ENCODE results near the gene RHOF.
"Not testable (repeated sequence)": the region's sequence is repeated elsewhere in the genome, so short reads cannot be mapped to it uniquely, and the experiment has no call there.

RHOF gene

DNA sequence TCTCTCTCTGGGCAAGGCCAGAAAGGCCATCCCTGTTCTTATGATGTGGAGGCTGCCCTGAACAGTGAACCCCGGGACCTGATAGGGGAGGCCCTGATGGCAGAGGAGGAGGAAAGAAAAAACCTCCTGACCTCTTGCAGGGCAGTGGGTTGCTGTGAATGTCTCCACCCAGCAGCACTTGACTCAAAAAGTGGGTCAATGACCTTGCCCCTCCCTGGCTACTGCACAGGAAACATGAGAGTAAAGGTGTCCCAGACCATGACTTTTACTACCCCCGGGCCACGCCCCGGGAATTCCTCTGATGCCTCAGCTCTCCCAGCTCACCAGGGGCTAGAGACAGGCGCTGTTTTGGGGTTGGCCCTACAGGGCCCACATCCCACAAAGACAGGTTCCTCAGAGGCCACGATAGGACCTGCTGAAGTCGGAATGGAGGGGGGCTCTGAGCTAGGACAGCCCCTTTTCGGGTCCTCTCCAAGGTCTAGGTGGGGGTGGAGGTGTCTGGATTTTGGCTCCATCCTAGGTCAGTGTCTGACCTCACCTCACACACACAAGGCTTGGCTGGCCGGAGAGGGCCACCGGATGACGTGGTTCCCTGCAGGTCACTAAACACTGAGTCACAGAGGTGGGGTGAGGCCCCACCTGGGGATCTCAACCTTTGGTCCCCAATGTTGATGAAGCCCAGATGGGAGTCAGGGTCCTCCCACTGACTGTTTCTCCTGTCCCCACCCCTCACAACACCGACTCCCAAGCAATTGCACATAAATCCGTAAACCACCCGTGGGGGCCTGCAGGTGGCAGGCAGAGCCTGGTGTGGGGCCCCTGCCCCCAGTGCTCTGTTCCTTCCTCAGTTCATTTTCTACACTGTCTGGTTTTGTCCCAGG is 1.6 kb downstream of the RHOF start:
- DNase-seq = no peak

DNA sequence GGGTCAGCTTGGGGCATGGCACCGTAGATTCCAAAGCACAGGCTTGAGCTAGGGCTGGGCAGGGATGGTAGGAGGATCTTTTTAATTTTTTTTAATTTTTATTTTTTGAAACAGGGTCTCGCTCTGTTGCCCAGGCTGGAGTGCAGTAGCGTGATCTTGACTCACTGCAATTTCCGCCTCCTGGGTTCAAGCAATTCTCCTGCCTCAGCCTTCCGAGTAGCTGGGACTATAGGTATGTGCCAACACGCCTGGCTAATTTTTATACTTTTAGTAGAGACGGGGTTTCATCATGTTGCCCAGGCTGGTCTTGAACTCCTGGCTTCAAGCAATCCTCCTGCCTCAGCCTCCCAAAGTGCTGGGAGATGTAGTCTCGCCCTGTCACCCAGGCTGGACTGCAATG is 2.7 kb downstream of the RHOF start:
- DNase-seq = not testable (repeated sequence)

DNA sequence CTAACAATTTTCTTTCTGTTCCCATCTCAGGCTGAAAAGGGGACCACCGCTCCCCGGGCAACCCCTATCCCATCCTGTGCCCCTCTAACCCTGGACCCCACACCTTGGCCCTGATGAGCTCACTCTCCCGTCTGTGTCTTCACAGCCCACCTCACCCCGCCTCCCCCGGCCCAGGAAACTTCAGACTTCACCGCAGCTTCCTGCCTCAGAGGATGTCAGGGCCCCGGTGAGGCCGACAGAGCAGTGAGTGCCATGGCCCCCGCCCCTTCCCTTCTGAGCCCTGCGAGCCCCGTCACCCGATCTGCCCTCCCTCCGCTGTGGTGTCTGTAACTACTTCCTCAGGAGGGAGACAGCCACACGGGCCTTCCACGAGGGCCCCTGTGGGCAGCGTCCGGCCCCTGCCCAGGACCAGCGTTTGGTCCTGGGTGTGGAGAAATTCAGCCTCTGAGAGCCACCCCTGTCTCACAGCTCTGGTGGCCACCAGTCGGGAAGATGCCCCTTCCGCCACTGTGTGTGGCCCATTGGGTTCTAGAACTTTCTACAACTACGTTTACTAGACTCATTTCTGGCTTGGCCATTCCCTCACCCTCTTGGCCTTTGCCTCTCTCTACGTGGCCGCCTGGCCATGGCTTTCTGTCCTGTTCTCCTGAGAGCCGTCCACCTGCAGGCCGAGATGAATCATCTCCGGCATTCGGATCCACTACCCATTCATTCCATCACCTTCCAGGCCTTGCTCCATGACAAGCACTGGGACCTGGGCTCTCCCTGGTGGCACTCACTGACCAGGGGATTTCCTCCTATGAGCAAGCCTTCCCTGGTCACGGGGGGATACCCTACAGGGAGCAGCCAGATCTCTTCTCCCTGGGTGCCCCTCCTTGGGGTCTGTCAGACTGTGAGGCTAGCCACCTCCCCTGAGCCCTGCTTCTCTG is 3.4 kb downstream of the RHOF start:
- no peak for DNase-seq

DNA sequence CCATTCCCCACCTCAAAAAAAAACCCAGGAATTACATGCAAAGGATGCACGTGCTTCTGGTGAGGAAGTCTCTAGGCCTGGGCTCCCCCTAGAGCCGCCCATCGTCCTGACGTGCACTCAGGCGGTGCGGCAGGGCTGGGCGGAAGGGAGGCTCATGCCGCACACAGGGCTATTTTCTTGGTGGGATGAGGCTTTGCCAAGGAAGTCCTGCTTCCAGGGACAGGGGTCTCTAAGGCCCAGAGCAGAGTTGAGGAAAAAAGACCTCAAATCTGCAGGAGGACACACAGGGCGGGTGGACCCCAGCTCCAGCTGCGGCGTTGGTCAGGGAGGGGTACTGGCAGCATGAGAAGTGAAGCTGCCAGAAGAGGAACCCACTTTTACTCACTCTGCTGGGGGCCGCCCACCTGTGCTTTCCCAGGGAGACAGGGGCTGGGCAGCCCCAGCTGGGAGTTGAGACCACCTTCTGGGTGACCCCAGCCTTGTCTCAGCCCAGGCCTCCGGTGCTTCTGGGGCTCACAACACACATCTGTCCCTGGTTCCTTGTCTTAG is 4.2 kb downstream of the RHOF start:
- DNase-seq = no peak

DNA sequence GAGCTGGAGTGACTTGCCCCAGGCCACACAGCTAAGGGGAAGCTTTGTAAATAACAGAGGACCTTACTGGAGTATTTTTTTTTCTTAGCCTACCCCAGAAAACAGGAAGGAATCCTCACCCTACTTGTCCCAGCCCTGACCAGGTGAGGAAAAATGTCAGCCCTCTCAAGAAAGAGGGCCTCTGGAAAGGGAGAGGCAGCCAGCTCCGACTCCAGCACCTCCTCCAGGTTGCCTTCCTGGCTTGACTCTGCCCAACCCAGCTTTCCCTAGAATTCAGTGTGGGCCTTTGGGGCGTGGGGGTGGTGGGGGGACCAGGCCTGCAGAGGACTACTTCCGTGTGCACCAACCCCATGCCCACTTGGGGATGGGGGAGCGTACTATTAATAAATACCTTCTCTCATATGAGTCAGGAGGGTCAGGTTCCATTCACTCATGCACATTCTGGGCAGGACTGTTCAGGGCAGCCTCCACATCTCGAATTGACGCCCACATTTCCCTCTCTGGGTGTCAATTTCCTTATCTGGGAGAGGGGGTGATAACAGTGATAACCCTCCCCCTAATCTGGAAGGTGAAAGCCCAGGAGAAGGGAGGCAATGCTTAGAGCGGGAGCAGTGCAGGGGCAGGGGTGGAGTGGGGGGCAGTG is 5.2 kb downstream of the RHOF start:
- DNase-seq = no peak

DNA sequence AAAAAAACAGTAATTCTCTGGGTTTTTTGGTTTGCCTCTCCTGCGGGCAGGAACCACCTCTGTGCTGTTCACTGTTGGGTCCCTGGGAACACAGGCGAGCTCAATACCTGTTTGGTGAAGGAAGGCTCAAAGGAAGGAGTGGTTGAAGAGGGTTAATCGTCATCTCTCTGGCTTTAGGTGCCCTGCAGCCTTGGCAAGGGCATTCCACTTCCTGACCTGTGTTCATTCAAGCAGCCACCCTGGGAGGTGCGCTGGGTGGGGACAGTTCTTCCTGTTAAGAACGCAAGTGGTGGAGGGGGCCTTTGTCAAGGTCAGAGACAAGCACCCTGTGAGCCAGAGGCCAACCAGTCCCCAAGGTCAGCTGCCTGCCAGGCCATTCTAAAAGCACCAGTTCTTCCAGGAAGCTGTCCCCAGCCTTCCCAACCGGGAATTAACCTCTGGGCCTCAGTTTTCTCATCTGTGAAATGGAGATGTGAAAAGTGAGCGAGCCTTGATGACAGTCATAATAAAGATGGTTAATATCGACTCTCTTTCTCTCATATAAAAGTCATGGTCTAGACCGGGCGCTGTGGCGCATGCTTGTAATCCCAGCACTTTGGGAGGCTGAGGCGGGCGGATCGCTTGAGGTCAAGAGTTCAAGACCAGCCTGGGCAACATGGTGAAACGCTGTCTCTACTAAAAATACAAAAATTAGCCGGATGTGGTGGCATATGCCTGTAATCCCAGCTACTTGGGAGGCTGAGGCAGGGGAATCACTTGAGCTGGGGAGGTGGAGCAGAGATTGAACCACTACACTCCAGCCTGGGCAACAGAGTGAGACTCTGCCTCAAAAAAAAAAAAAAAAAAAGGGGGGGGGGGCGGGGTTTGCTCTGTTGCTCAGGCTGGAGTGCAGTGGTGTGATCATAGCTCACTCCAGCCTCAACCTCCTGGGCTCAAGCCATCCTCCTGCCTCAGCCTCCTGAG is 6.1 kb downstream of the RHOF start:
- no peak for DNase-seq

DNA sequence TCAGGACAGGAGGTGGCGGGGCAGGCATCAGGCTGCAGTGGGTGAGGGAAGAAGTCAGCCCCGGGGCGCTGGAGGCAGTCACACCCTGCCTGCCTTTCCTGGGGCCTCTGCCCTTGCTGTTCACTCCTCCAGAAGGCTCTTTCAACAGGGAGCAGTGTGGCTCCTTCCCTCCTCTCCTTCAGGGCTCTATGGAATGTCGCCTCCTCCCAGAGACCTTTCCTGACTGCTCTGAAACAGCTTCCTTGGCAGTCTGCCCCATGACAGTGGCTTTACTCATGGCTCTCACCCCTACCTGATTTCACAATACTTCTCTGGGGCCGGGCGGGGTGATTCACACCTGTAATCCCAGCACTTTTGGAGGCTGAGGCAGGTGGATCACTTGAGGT is 7.1 kb downstream of the RHOF start:
- DNase-seq = peak; percentile 90

DNA sequence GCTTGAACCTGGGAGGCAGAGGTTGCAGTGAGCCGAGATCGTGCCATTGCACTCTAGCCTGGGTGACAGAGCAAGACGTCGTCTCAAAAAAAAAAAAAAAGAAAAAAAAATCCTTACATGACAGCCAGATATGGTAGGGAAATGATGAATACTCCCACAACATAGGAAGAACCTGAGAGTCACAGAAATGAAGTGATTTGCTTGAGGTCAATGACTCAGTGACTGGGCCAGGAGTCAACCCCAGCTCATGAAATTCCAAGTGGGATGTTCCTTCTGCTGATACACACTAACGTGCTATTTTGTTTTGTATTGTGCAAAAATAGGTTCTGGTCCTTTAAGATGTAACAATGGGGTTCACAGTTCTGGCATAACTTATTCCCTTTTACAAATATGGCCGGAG is 9.0 kb downstream of the RHOF start:
- peak; percentile 84 for DNase-seq

DNA sequence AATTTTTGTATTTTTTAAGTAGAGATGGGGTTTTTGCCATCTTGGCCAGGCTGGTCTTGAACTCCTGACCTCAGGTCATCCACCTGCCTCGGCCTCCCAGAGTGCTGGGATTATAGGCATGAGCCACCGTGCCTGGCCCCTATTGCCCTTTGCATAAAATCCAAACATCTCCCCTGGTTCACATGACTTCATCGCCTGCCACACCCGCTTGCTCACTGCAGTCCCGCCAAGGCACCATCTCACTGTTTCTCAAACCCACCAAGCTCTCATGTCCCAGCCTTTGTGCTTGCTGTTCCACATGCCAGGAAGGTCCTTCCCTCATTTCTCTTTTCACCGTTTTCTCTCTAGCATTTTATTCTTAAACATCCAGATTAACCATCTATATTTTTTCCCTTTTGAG is 9.7 kb downstream of the RHOF start:
- DNase-seq = no peak

DNA sequence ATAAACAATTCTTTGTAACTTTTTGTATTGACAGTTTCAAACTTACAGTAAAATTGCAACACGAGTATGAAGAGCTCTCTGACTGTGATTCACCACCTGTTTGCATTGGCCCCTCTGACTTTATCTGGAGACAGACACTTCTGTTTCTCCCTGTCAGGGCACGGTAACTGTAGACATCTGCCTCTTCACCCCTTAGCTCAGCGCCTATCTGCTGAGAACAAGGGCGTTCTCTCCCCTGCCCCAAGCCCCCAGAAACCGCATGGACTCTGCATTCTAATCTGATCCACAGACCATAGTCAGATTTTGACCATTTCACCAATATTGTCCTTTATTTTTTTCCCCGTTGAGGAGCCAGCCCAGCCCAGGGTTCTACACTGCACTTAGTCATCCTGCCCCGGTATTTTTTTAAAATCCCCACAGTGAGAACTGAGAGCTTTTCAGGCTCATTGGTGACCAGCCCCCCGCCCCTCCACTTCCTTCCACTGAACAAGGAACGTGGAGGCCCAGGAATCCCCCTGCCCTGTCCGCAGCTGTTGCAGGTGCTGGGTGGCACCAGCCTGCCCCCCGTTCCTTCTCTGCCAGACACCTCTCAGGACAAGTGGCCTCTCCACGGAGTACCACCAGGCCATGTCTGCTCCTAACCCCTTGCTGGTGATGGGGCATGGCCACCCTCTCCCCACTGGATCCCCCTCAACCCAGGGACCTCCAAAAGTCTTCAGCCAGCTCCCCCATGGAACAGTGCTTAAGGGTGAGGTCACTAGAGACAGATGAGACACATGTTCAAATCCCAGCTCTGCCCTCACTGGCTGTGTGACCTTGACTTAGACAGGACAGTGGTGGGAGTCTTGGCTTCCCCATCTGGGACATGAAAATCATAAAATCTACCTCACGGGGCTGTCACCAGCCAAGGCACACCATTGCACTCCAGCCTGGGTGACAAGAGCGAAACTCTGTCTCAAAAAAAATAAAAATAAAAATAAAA is 11.2 kb downstream of the RHOF start:
- no peak for DNase-seq

DNA sequence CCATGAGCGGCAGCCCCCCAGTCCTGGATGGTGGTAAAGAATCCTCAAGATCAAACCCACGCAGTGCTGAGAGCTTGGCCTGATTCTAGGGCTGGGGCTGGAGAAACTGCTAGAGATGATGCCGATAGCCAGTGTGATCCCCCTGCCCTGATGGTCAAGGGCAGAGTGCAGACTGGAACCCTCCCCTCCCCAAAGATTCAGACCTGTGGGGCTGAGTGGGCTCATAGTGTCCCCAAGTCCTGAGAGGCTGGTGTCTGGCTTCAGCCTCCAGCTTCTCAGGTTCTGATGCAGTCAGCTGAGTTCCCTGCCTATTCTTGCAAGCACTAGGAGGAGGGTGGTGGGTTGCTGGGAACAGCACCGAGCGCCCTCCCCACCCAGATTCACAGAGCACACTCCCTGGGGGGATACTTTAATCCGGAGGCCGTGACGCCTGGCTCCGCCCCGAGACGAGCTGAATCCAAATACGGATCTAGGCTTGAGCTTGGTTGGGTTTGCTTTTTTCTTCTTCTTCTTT is 11.9 kb downstream of the RHOF start:
- DNase-seq = no peak

DNA sequence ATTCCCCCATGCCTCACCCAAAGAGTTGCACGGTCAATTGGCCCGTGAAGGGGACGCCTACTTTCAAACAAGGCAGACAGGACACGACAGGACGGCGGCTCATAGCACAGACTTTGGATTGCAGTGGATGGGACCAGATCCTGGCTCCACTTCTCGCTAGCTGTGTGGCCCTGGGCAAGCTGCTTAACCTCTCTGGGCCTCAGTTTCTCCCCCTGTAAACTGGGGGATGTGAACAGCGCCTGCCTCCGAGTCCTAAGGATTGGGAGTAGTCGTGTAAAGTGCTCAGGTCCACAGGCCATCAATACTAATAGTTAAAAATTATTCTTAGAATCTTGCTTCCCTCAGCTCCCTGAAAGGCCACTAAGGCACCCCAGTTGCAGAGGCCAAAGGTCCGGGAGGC is 13.1 kb downstream of the RHOF start:
- no peak for DNase-seq

DNA sequence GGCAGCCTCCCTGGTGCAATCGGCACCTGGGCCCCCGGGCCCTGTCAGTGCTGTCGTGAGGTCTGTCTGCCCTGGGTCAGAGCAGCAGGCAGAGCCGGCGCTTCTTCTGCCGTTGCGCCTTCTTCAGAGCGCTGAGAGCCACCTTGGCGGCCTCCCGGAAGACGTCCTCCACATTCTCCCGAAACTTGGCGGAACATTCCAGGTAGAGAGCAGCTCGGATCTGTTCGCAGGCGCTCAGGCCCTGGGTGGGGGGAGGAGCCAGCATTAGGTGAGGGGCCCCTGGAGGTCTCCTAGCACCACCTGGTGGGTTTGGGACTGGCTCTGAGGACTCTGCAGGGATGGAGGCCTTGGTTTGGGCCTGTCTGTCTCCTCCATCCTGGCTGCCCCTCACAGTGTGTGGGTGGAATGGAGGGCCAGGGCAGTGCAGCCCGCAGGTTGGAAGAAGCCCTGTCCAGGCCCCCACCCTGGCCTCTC is 14.0 kb downstream of the RHOF start:
- no peak for DNase-seq

DNA sequence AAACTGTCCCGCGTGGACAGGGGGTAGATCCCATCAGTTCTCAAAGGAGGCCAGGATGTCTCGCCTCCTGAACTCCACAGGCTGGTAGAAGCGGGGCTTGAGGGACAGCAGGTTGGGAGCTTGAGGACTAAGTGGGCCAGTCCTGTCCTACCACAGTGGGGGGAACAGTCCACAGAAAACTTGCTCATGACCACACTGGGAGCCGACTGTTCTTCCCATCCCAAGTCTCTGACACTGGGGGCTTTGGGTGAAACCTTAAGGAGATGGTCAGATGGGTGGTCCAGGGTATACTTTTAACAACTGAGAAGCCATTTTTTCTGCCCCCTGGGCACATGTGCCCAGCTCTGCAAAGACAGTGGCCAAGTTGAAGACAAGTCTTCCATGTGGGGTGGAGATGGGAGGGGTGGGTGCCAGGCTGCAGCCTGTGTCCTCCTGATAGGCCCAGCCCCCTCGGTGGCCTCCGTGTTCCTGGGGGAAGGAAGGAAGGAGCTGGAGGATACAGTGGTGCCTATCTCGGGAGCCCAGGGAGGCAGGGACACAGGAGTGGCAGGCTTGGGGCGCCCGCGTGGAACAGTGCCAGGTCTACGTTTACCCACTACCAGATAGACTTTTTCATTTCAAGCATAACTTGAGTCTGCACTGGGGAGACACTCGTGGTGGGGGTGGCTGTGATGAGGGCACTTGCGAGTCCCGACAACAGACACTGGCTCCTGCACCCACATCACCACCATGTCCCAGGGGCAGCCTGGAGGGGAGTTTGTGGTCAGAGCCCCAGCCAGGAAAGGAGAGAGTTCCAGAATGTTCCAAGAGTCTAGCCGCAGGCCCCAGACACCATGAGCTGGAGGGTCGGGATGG is 14.7 kb downstream of the RHOF start:
- no peak for DNase-seq

DNA sequence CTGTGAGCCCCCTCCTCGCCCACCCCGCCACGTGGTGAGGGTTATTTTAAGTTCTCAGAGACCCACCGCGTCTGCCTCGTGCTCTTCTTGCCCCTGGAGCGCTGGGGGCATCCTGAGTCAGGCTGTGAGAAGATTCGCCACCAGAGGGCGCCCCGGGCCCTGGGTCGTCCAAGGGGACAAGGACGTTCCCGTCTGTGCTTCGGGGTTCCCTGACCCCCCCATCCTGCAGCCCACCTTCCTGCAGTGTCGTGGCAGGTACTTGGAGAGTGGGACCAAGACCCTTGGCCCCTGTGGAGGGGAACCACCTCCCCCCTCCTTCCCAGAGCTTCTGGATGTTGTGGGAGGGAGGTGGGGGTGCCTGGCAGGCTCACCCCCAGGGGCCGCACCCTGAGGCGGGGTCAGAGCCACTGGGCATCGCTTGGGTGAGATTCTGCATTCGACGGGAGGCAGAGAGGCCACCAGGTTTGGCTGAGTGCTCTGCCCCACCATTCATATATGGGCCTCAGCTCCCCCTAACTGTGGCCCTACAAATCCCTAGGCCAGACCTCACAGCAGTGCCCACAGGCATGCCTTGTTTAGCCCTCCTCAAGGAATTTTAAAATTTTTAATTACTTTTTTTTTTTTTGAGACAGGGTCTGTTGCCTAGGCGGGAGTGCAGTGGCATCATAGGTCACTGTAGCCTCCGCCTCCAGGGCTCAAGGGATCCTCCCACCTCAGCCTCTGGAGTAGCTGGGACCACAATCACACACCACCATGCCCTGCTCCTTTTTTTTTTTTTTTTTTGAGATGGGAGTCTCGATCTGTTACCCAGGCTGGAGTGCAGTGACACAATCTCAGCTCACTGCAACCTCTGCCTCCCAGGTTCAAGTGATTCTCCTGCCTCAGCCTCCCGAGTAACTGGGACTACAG is 17.0 kb downstream of the RHOF start:
- peak; percentile 54 for DNase-seq

DNA sequence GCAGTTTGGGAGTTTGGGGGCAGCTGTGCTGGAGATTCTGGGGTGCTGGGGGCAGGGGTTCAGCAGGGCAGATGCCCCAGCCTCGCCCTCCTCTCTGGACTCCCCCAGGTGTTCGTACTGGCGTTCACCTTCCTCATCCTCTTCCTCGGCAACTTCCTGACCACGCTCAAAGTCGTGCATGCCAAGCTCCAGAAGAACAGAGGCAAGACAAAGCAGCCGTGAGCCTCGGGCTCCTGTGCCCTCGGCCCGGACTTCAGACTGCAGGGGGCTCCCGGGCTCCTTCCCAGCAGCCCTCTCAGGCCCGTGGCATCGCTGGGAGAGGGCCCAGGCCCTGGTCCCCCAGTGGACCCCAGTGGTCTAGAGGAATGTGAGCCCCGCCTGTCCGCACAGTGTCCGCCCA is 18.0 kb downstream of the RHOF start:
- DNase-seq = no peak

DNA sequence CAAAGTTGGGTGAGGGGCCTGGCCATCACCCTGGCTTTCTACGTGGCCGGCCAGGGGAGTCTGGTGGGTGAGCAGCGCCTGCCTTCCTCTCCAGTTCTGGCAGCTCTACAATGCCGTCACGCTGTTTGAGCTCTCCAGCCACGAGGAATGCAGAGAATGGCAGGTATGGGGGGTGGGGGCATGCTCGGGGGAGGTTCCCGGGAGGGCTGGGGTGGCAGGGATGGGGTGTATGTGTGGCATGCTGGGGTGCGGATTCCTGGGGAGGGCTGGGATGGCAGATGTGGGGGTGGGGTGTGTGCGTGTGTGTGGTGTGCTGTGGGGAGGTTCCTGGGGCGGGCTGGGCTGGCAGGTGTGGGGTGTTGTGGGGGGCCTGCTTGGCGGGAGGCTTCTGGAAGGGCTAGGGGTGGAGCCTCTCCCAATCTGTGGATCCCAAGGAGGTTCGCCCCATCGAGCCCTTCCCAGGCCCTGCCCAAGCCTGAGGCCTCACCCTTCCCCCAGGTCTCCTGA is 18.5 kb downstream of the RHOF start:
- no peak for DNase-seq

Measured in fibroblast of skin of scalp (primary cell).